Endothelial cell of umbilical vein (primary cell): ENCODE measurements around the gene PGF.

Experiments used
- EZH2 ChIP-seq: IDR thresholded peaks from 2 replicates; pipeline ENCODE4 v1.6.1; 2012; ENCODE audit warnings: borderline replicate concordance, low read depth, mild to moderate bottlenecking, moderate library complexity, low read length, inconsistent platforms; ENCODE audit not compliant: severe bottlenecking
- FOS ChIP-seq: IDR thresholded peaks from 2 replicates; pipeline ENCODE4 v1.6.1; 2011; ENCODE audit warnings: mild to moderate bottlenecking, low read length, moderate library complexity, borderline replicate concordance; ENCODE audit not compliant: insufficient read depth
- GATA2 ChIP-seq: IDR thresholded peaks from 2 replicates; pipeline ENCODE4 v1.7.0; 2011; ENCODE audit warnings: low read depth, mild to moderate bottlenecking, moderate library complexity, mixed read lengths, low read length; ENCODE audit not compliant: insufficient read length, insufficient read depth
- JUN ChIP-seq: IDR thresholded peaks from 2 replicates; pipeline ENCODE4 v1.6.1; 2011; ENCODE audit warnings: borderline replicate concordance, low read depth; ENCODE audit not compliant: insufficient read length, insufficient read depth
- POLR2A ChIP-seq: IDR thresholded peaks from 2 replicates; pipeline ENCODE4 v1.6.1; 2012; ENCODE audit warnings: low read depth, mild to moderate bottlenecking, control low read depth, low read length
- POLR2AphosphoS5 ChIP-seq: IDR thresholded peaks from 2 replicates; pipeline ENCODE4 v1.6.1; 2012; ENCODE audit warnings: low read depth, mild to moderate bottlenecking, control low read depth, low read length, moderate library complexity; ENCODE audit not compliant: insufficient read depth
- TF ChIP-seq, protein P1 (sequence below), 2 donors: IDR thresholded peaks; 1 replicate in 1 of 2; 2 replicates in 1 of 2; pipeline ENCODE4 v1.5.1; 2011; ENCODE audit warnings: low read length in 2 of 2, mild to moderate bottlenecking in 2 of 2, moderate library complexity in 2 of 2, control low read depth in 1 of 2, inconsistent platforms in 1 of 2, low read depth in 1 of 2; ENCODE audit not compliant: insufficient read depth in 1 of 2; ENCODE audit errors: extremely low read depth in 1 of 2
- TF ChIP-seq, protein P2 (sequence below): IDR thresholded peaks from 2 replicates; pipeline ENCODE4 v1.6.1; 2011; ENCODE audit not compliant: insufficient read depth, insufficient read length

DNA sequence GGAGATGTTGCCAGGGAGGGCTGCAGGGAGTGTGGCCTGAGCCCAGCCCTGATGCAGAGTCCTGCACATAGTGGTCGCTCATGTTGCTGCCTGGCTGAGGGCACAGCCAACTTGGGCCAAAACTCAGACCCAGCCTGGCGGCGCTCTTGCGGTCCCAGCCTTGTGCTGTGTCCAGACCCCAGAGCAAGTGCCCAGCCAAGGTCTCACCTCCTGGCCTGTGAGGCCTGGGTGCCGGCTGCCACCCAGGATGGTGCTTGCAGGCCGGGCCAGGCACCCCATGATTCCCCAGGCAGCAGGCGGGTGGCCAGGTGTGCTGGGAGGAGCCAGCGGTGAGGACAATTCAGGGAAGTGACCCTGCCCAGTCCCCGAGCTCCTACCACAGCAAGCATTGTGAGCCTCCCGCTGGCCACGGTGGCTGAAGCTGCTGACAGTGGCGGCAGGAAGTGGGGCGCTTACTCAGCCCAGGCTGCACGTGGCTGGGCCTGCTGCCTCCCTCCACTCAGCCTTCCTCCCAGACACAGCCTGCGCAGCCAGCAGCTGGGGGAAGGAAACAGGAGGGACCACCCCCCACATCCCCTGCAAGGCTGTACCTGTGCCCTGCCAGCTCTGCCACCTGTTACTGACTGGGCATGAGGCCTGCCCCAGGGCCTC is 17.7 kb upstream of the PGF start:
- TF ChIP-seq, protein P1, sequence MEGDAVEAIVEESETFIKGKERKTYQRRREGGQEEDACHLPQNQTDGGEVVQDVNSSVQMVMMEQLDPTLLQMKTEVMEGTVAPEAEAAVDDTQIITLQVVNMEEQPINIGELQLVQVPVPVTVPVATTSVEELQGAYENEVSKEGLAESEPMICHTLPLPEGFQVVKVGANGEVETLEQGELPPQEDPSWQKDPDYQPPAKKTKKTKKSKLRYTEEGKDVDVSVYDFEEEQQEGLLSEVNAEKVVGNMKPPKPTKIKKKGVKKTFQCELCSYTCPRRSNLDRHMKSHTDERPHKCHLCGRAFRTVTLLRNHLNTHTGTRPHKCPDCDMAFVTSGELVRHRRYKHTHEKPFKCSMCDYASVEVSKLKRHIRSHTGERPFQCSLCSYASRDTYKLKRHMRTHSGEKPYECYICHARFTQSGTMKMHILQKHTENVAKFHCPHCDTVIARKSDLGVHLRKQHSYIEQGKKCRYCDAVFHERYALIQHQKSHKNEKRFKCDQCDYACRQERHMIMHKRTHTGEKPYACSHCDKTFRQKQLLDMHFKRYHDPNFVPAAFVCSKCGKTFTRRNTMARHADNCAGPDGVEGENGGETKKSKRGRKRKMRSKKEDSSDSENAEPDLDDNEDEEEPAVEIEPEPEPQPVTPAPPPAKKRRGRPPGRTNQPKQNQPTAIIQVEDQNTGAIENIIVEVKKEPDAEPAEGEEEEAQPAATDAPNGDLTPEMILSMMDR (IDR thresholded peaks at IDR 0.05; ENCODE audit: extremely low read depth in 1 of 2, insufficient read depth in 1 of 2, low read depth in 1 of 2, low read length in 2 of 2) = no peak
- TF ChIP-seq POLR2A (peak; percentile 17), GATA2 (no peak), POLR2AphosphoS5 (peak; percentile 87), JUN (no peak), EZH2 (no peak), FOS (peak; percentile 84)
- TF ChIP-seq, protein P2, sequence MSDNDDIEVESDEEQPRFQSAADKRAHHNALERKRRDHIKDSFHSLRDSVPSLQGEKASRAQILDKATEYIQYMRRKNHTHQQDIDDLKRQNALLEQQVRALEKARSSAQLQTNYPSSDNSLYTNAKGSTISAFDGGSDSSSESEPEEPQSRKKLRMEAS = peak; percentile 90
